Measurements from ENCODE around the gene KIAA1958. TPM values are rescaled to one million over a fixed set of nuclear protein-coding genes. Genes with fewer than 3 reads are reported as not detected.

The KIAA1958 gene
- polyA plus RNA-seq, 1 of the 3 experiments (the other 2 are of a cell fraction), result 1.6 TPM

DNA sequence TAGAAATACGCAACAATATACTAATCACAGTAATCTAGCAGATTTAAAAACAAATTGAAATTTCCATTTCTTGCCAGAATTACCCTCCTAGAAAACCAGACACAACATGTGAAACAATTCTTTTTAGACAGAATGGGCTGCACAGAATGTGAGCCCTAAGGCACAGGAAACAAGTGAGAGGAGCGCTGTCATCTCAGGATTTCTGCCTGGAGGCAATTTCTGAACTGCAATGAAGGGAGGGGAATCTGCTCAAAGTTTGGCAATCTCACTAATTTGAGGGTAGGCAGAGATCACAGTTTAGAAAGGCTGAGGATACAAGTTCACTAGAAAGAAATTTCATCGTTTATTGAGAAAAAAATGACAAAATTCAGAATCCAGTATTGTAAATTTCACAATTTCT lies 161.0 kb downstream of the KIAA1958 start:
- Histone ChIP-seq H3K36me3 (replicated peaks in 1 of 2; ENCODE audit: control insufficient read depth in 1 of 2, insufficient read depth in 2 of 2, low read length in 1 of 2) (peaks cover 10 to 20% of the 10 kb centered on the region in 2 experiments), H2AFZ (ENCODE audit: low read depth) (no peak overlapping the region), H3K27ac (ENCODE audit: low read depth in 2 of 2, low read length in 1 of 2) (no peak overlapping the region), H3K9me2 (no peaks in the 10 kb centered on the region), H3K4me1 (ENCODE audit: control insufficient read depth in 1 of 2, insufficient read depth in 2 of 2, low read depth in 1 of 2, low read length in 1 of 2) (no peaks in the 10 kb centered on the region), H3K79me2 (ENCODE audit: insufficient read depth) (no peaks in the 10 kb centered on the region), H3K27me3 (ENCODE audit: insufficient read depth) (no peaks in the 10 kb centered on the region), H3K4me2 (no peak overlapping the region), H3K4me3 (ENCODE audit: low read depth in 2 of 2, low read length in 1 of 2) (no peak overlapping the region), H3K9ac (no peak overlapping the region), H4K20me1 (ENCODE audit: insufficient read depth) (no peaks in the 10 kb centered on the region), H3F3A (replicated peaks; ENCODE audit: insufficient read depth) (no peaks in the 10 kb centered on the region), H3K9me3 (peaks cover 14% of the 10 kb centered on the region; the same call in 1 of the 2 replicates)
- 99% methylated on average over 3 of the region's 3 CpGs for WGBS (ENCODE audit: low lambda C conversion rate)
- ChIA-PET CTCF (no interaction called here), POLR2A (no interaction called here)
- no peak for DNase-seq
- TF ChIP-seq ELF1 (IDR thresholded peaks at IDR 0.05) (no peak), MAX (IDR thresholded peaks at IDR 0.05; ENCODE audit: low read depth) (no peak), NFIC (IDR thresholded peaks at IDR 0.05; ENCODE audit: borderline replicate concordance) (no peak), TEAD4 (IDR thresholded peaks at IDR 0.05; ENCODE audit: borderline replicate concordance, insufficient read depth) (no peak), RXRA (IDR thresholded peaks at IDR 0.05; ENCODE audit: borderline replicate concordance, low read depth) (no peak), FOXM1 (IDR thresholded peaks at IDR 0.05; ENCODE audit: low read depth) (no peak), SMC3 (IDR thresholded peaks at IDR 0.05; ENCODE audit: low read depth, low read length) (no peak)
- TF ChIP-seq, protein P1, sequence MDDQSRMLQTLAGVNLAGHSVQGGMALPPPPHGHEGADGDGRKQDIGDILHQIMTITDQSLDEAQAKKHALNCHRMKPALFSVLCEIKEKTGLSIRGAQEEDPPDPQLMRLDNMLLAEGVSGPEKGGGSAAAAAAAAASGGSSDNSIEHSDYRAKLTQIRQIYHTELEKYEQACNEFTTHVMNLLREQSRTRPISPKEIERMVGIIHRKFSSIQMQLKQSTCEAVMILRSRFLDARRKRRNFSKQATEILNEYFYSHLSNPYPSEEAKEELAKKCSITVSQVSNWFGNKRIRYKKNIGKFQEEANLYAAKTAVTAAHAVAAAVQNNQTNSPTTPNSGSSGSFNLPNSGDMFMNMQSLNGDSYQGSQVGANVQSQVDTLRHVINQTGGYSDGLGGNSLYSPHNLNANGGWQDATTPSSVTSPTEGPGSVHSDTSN (IDR thresholded peaks at IDR 0.05), result no peak
- TF ChIP-seq, protein P2, sequence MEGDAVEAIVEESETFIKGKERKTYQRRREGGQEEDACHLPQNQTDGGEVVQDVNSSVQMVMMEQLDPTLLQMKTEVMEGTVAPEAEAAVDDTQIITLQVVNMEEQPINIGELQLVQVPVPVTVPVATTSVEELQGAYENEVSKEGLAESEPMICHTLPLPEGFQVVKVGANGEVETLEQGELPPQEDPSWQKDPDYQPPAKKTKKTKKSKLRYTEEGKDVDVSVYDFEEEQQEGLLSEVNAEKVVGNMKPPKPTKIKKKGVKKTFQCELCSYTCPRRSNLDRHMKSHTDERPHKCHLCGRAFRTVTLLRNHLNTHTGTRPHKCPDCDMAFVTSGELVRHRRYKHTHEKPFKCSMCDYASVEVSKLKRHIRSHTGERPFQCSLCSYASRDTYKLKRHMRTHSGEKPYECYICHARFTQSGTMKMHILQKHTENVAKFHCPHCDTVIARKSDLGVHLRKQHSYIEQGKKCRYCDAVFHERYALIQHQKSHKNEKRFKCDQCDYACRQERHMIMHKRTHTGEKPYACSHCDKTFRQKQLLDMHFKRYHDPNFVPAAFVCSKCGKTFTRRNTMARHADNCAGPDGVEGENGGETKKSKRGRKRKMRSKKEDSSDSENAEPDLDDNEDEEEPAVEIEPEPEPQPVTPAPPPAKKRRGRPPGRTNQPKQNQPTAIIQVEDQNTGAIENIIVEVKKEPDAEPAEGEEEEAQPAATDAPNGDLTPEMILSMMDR (IDR thresholded peaks at IDR 0.05), result no peak
- TF ChIP-seq, protein P3, sequence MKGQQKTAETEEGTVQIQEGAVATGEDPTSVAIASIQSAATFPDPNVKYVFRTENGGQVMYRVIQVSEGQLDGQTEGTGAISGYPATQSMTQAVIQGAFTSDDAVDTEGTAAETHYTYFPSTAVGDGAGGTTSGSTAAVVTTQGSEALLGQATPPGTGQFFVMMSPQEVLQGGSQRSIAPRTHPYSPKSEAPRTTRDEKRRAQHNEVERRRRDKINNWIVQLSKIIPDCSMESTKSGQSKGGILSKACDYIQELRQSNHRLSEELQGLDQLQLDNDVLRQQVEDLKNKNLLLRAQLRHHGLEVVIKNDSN (IDR thresholded peaks at IDR 0.05; ENCODE audit: borderline replicate concordance, low read depth), result no peak

- Histone ChIP-seq H3K9me2 (no peaks in the 10 kb centered on the region), H3K79me2 (ENCODE audit: insufficient read depth) (no peaks in the 10 kb centered on the region), H3K27ac (ENCODE audit: low read depth in 2 of 2, low read length in 1 of 2) (no peak overlapping the region), H3K27me3 (ENCODE audit: insufficient read depth) (no peaks in the 10 kb centered on the region), H3K4me1 (ENCODE audit: control insufficient read depth in 1 of 2, insufficient read depth in 2 of 2, low read depth in 1 of 2, low read length in 1 of 2) (no peaks in the 10 kb centered on the region), H3F3A (replicated peaks; ENCODE audit: insufficient read depth) (no peaks in the 10 kb centered on the region), H3K36me3 (replicated peaks in 1 of 2; ENCODE audit: control insufficient read depth in 1 of 2, insufficient read depth in 2 of 2, low read length in 1 of 2) (peaks cover 10 to 20% of the 10 kb centered on the region in 2 experiments), H2AFZ (ENCODE audit: low read depth) (no peak overlapping the region), H4K20me1 (ENCODE audit: insufficient read depth) (no peaks in the 10 kb centered on the region), H3K9ac (no peak overlapping the region), H3K4me2 (no peak overlapping the region), H3K4me3 (ENCODE audit: low read depth in 2 of 2, low read length in 1 of 2) (no peak overlapping the region; a peak in 1 of 4 replicates), H3K9me3 (peaks cover 14% of the 10 kb centered on the region; the same call in 1 of the 2 replicates)
- CTCF ChIA-PET, result no interaction called here
- 89% methylated on average over 1 of the region's 1 CpG for WGBS (ENCODE audit: low lambda C conversion rate)
- no peak for TF ChIP-seq SIN3A (IDR thresholded peaks at IDR 0.05; ENCODE audit: borderline replicate concordance, low read depth, low read length)
- TF ChIP-seq FOXM1 (IDR thresholded peaks at IDR 0.05; ENCODE audit: low read depth), result no peak
- POLR2A ChIA-PET, result no interaction called here
- DNase-seq, result no peak
Observed at GRCh38 chr9:112648624-112649023, 162.0 kb downstream of the KIAA1958 start.
